GM19351 (cell line): ENCODE results near the gene SERPINC1.
"Not testable (repeated sequence)": the region's sequence is repeated elsewhere in the genome, so short reads cannot be mapped to it uniquely, and the experiment has no call there.

Source experiments
- ATAC-seq: cut with Tn5 transposase; IDR thresholded peaks from one replicate; pipeline ENCODE4 v1.9.1; 2021; ENCODE audit warnings: mild to moderate bottlenecking, moderate library complexity; ENCODE audit not compliant: unreplicated experiment

Gene SERPINC1

DNA sequence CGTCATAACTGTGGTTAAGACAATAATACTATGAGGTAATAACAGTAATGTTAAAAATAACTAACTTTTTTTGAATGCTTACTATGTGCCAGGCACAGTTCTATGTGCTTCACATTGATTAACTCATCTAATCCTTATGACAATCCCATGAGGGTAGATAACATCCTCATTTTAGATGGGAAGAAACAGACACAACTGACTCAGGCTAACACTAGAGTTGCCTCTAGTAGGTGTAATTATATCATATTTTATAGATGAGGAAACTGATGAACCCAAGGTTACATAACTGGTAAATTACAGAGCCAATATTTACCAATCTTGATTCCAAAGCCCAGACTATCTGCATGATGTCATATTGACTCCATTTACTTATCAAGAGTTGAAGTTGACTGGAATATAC is 23.5 kb downstream of the SERPINC1 start:
- ATAC-seq = no peak

DNA sequence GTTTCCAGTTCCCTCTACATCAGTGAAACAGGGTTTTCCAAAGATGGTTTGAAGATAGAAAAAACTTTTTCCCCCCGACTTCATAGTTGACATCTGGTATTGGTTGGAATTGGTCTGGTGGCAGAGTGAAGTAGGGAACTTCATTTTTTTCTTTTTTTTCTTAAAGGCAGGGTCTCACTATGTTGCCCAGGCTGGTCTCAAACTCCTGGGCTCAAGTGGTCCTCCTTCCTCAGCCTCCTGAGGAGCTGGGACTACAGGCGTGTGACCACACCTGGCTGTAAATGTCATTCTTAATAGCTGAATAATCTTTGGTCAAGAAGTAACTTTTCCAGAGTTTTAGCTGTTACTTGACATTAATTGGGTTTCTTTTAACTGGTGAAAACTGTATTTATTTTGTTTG is 27.2 kb downstream of the SERPINC1 start:
- no peak for ATAC-seq

DNA sequence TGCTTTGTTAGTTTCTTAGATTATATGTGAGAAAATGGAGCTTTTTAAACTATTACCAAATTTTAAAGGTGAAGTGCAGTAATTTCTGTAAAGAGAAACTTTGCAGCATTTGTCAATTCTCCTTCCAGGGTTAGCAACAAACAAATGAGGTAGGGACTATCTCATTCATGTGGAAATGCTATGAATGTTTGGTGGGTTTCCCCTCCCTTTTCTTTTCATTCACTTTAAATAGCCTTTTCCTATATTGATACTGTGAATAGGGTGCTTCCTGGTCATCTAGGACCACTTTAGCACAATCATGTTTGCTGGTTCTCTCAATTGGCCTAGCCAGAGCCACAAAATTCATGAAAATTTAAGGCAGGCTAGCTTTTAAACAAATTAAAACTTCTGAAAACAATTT is 28.4 kb downstream of the SERPINC1 start:
- no peak for ATAC-seq

- ATAC-seq = no peak
Observed at GRCh38 chr1:173887627-173888026, 29.5 kb downstream of the SERPINC1 start.

DNA sequence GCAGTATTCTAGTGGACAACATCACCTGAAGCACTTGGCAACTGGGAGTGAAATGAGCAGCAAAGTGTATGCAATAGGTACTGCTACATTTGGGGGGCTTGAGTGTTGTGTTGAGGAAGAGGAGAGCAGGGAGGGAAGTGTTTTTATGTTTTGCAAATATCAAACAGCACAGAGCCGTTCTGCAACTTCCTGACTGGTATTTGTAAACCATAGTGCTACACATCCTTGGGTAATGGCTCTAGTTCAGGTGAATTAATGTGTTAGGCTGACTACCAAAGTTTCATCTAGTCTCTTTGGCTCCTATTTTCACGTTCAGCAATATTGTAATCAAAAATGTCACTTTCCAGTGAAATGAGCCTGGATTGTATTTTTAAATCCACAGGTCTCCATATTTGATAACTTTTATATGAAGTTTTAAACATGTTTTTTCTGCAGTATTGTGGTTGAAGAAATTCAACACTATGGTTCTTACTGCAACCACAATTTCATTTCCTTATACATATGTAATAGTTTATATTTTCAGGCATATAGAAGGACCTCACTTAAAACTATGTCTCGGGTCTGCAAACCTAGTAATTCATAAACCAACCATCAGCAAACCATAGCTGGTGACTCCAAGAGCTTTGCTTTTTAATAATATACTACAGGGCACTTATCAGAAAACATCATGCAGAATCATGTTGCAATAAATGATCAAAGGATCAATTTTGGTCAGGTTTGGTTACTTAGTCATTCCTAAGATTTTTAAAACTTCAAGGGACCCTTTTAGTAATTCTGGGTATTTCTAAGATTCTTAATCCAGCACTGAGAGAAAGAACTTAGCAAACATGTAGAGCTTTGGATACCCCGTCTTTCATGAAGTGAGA is 30.1 kb downstream of the SERPINC1 start:
- no peak for ATAC-seq

DNA sequence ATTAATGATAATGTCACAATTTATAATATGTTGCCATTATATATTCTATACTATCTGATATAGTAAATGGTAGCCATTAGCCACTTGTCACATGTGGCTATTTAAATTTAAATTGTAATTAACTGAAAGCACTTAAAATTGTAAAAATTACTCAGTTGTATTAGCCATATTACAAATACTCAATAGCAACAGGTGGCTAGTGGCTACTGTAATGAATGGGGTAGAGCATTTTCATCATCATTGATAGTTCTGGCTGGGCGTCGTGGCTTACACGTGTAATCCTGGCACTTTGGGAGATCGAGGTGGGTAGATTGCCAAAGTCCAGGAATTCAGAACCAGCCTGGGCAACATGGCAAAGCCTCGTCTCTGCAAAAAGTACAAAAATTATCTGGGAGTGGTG is 32.4 kb downstream of the SERPINC1 start:
- no peak for ATAC-seq

DNA sequence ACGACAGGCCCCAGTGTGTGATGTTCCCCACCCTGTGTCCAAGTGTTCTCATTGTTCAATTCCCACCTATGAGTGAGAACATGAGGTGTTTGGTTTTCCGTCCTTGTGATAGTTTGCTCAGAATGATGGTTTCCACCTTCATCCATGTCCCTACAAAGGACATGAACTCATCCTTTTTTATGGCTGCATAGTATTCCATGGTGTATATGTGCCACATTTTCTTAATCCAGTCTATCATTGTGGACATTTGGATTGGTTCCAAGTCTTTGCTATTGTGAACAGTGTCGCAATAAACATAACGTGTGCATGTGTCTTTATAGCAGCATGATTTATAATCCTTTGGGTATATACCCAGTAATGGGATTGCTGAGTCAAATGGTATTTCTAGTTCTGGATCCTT is 36.0 kb downstream of the SERPINC1 start:
- not testable (repeated sequence) for ATAC-seq

GRCh38 chr1:173878251-173878650 is 38.9 kb downstream of the SERPINC1 start:
- ATAC-seq = no peak

DNA sequence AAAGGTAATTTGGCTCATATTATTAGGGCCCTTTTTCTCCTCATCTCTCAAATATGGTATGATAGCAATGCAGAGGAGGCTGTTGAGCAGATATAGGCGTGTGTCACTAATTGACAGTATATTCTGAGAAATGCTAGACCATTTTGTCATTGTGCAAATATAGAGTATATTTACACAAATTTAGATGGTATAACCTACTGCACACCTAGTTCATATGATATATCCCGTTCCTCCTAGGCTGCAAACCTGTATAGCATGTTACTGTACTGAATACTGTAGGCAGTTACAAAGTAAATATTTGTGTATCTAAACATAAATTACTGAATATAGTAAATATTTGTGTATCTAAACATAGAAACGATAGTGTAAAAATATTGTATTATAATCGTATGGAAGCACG is 40.4 kb downstream of the SERPINC1 start:
- ATAC-seq = no peak

GRCh38 chr1:173871500-173871899 is 45.6 kb downstream of the SERPINC1 start:
- ATAC-seq = no peak

- no peak for ATAC-seq
Observed at GRCh38 chr1:173871091-173871490, 46.0 kb downstream of the SERPINC1 start.

GRCh38 chr1:173870252-173871075 is 46.7 kb downstream of the SERPINC1 start:
- ATAC-seq = peak; percentile 27

GRCh38 chr1:173869021-173869359 is 48.1 kb downstream of the SERPINC1 start:
- ATAC-seq = no peak

DNA sequence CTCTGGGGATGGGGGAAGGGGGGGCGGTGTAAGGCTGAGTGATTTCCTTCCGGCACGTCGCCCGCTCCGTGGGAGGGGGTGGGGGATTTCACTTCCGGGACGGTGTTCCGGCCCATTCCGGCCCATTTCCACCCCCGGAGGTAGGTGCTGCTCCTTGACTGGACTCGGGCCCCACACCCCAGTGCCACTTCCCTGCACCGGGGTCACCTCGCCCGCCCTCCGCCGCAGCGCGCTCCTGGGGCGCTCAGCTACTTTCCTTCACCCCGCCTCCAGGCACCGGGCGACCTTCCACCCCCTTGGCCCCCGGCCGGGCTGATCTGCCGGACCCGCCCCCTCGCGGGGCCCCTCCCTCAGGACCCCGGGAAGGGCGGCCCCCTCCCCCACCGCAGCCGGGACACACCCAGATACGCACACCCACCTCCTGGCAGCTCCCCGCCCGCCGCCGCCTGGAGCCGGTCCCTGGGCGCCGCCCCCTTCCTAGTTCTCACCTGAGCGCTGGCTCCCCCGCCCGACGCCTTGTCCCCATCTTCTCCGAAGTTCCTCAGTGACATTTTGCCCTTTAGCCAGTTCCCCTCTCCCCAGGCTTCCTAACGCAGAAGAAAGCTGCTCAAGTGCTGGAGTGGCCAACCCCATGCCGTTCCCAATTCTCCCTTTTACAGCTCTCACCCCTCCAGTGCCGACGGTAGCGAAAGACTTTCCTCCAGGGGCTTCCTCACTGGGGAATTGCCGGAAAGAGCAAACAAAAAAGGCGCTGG is 48.7 kb downstream of the SERPINC1 start, which contains the start of gene ZBTB37:
TSS of gene ZBTB37 (plus strand) at position 115 of the 755 bp plus-strand sequence. CDS start 1,846 bp downstream, outside the sequence.
- ATAC-seq = peak; percentile 52

GRCh38 chr1:173867753-173868265 is 49.3 kb downstream of the SERPINC1 start, which contains the start of gene GAS5:
Gene GAS5, minus strand, starts transcription at chr1:173867989.
- ATAC-seq = peak; percentile 60

DNA sequence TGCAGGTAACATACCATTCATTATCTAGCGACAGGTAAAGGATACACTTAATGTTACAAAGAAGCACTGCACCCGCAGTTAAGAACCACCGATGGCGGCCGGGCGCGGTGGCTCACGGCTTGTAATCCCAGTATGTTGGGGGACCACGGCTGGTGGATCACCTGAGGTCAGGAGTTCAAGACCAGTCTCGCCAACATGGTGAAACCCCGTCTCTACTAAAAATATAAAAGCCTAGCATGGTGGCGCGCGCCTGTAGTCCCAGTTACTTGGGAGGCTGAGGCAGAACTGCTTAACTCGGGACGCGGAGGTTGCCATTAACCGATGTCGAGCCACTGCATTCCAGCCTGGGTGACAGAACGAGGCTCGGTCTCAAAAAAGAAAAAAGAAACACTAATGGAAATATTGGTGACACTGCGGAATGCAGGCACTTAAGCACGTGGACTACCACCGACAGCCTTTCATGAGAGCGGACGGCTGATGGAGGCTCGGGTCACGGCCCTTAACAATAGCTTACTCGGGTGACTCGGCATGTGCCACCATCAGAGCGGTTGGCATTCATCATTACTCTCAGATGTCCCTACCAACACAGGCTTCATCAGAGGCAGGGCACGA is 49.9 kb downstream of the SERPINC1 start:
- no peak for ATAC-seq

DNA sequence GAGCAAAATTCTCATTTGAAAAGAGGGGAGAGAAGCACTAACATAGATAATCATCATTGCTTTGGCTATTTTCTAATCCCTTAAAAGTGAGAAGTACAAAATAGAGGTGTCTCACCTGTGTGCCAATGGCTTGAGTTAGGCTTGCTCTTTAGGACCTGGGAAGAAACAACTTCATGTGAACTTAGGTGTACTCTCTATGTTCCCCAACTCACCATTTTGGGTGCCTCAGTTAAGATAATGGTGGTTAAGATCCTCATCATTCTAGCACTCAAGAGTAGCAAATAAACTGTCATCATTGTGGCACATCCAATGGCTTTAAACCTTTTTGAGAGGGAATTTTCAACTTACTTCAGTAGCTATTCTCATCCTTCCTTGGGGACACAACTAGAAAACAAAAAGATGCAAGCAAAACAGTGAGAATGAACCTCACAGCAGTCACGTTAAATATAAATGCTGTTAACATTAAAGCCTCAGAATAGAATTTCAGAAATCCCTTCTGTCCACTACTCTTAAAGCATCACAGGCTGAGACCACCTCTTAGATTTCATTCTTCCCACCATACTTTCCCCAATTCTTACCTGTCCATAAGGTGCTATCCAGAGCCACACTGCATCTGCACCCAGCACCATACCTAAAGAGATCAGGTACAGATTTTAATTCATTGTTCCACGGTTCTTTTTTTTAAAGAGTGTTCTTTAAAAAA is 50.6 kb downstream of the SERPINC1 start:
- no peak for ATAC-seq

- ATAC-seq = no peak
Observed at GRCh38 chr1:173865468-173866164, 51.5 kb downstream of the SERPINC1 start.

- ATAC-seq = no peak
Observed at GRCh38 chr1:173864179-173864867, 52.8 kb downstream of the SERPINC1 start.
